ENCODE measurements around the gene SLC25A18.

SLC25A18 gene

DNA sequence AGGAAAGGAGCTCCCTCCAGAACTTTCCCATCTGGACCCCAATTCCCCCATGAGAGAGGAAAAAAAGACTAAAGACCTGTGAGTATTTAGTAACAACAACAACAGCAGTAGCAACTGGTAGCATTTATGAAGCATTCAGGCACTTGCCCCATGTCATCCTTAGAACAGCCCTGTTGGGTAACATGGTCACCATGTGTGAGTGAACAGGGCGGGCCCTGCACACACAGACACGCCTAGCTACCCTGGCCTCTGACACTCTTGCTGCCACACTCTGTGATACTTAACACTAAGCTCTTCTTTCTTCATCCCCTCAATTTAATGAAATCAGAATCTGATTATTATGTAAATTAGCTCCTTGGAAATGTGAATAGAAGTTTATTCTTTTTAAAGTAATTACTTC is 26.1 kb upstream of the SLC25A18 start:
- no peak overlapping the region for H3K4me3 ChIP-seq (ENCODE audit: low read length)
- TF ChIP-seq, protein P1, sequence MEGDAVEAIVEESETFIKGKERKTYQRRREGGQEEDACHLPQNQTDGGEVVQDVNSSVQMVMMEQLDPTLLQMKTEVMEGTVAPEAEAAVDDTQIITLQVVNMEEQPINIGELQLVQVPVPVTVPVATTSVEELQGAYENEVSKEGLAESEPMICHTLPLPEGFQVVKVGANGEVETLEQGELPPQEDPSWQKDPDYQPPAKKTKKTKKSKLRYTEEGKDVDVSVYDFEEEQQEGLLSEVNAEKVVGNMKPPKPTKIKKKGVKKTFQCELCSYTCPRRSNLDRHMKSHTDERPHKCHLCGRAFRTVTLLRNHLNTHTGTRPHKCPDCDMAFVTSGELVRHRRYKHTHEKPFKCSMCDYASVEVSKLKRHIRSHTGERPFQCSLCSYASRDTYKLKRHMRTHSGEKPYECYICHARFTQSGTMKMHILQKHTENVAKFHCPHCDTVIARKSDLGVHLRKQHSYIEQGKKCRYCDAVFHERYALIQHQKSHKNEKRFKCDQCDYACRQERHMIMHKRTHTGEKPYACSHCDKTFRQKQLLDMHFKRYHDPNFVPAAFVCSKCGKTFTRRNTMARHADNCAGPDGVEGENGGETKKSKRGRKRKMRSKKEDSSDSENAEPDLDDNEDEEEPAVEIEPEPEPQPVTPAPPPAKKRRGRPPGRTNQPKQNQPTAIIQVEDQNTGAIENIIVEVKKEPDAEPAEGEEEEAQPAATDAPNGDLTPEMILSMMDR (IDR thresholded peaks at IDR 0.05; ENCODE audit: insufficient read depth, low read depth, low read length, missing control alignments): no peak
- DNase-seq (ENCODE audit: low read depth): peak; percentile 40

DNA sequence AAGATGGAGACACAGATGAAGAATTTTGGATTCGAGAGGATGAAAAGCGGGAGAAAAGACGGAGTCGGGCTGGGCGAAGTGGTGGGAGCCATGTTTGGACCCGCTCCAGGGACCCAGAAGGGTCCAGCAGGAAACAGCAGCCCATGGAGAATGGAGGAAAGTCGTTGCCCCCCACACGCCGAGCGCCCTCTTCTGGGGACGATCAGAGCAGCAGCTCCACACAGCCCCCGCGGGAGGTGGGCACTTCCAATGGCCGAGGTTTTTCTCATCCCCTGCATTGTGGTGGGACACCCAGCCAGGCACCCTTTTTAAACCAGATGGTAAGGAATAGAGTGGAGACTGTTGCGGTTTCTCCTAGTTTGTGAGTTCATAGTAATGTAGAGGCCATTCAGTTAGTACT is 22.8 kb upstream of the SLC25A18 start:
- no peak for DNase-seq (ENCODE audit: low read depth)
- no peak overlapping the region for H3K4me3 ChIP-seq (ENCODE audit: low read length)
- TF ChIP-seq, protein P1 (IDR thresholded peaks at IDR 0.05; ENCODE audit: insufficient read depth, low read depth, low read length, missing control alignments): no peak

DNA sequence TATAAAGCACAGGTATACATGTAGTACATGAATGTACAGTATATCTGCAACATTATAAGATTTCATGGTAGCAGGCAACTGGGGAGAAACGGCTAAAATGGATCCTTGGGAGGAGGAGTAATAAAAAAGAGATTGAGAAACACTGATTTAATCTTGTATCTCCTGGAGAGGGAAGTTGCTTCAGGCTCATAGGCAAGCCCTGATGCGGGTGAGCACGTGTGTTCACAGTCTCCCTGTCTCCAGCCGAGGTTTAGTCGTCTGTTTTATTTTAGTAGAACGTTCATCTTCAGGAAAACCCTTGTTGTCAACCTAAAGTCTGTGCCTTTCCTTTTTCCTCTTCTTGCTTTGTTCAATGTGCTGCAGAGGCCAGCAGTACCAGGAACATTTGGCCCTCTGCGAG is 21.8 kb upstream of the SLC25A18 start:
- TF ChIP-seq, protein P1 (IDR thresholded peaks at IDR 0.05; ENCODE audit: insufficient read depth, low read depth, low read length, missing control alignments): no peak
- H3K4me3 ChIP-seq (ENCODE audit: low read length): no peak overlapping the region
- no peak for DNase-seq (ENCODE audit: low read depth)

DNA sequence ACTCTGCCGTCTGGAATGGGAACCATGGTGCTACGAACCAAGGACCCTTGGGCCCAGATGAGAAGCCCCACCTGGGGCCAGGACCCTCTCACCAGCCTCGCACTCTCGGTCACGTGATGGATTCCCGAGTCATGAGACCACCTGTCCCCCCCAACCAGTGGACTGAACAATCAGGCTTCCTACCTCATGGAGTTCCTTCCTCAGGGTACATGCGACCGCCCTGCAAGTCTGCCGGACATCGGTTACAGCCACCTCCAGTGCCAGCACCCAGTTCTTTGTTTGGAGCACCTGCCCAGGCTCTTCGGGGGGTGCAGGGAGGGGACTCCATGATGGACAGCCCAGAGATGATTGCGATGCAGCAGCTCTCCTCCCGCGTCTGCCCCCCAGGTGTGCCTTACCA is 20.8 kb upstream of the SLC25A18 start:
- no peak for DNase-seq (ENCODE audit: low read depth)
- H3K4me3 ChIP-seq (ENCODE audit: low read length): no peak overlapping the region
- TF ChIP-seq, protein P1 (IDR thresholded peaks at IDR 0.05; ENCODE audit: insufficient read depth, low read depth, low read length, missing control alignments): no peak

DNA sequence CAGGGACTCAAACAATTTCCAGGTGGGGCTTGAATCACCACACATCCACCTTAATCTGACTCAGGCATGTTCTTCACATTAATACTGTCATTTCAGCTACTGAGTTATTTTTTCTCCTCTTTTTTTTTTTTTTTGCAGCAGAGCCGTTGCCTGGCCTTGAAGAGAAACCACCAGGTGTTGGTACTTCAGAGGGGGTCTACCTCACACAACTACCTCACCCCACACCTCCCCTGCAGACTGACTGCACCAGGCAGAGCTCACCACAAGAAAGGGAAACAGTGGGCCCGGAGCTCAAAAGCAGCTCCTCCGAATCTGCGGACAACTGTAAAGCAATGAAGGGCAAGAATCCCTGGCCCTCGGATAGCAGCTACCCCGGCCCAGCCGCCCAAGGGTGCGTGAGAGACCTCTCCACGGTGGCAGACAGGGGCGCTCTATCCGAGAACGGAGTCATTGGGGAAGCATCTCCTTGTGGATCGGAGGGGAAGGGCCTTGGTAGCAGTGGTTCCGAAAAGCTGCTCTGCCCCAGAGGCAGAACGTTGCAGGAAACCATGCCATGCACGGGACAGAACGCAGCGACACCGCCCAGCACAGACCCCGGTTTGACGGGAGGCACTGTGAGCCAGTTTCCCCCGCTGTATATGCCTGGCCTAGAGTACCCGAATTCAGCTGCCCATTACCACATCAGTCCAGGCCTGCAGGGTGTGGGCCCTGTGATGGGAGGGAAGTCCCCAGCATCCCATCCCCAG is 15.1 kb upstream of the SLC25A18 start:
- no peak for DNase-seq (ENCODE audit: low read depth)
- H3K4me3 ChIP-seq (ENCODE audit: low read length): no peak overlapping the region
- TF ChIP-seq, protein P1 (IDR thresholded peaks at IDR 0.05; ENCODE audit: insufficient read depth, low read depth, low read length, missing control alignments): no peak

DNA sequence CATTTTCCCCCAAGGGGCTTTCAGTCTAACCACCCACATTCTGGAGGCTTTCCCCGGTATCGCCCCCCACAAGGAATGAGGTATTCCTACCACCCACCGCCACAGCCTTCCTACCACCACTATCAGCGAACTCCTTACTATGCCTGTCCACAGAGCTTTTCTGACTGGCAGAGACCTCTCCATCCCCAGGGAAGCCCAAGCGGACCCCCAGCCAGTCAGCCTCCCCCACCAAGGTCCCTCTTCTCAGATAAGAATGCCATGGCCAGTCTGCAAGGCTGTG is 14.6 kb upstream of the SLC25A18 start:
- TF ChIP-seq, protein P1 (IDR thresholded peaks at IDR 0.05; ENCODE audit: insufficient read depth, low read depth, low read length, missing control alignments): no peak
- H3K4me3 ChIP-seq (ENCODE audit: low read length): no peak overlapping the region
- no peak for DNase-seq (ENCODE audit: low read depth)

DNA sequence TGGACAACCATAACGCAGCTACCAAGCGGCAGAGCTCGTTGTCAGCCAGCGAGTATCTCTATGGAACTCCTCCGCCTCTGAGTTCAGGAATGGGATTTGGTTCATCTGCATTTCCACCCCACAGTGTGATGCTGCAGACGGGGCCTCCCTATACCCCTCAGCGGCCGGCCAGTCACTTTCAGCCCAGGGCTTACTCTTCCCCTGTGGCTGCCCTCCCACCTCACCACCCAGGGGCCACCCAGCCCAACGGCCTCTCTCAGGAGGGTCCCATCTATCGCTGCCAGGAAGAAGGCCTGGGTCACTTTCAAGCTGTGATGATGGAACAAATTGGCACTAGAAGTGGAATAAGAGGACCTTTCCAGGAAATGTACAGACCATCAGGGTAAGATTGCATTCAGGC is 14.1 kb upstream of the SLC25A18 start:
- TF ChIP-seq, protein P1 (IDR thresholded peaks at IDR 0.05; ENCODE audit: insufficient read depth, low read depth, low read length, missing control alignments): no peak

More for the DNA sequence above, 14.1 kb upstream of the SLC25A18 start:
- no peak for DNase-seq (ENCODE audit: low read depth)
- no peak overlapping the region for H3K4me3 ChIP-seq (ENCODE audit: low read length)

All from epithelial cell of esophagus (primary cell).